HEK293T (cell line): Measurements from ENCODE around the gene GSTM4.

Experiments
- BHLHE40 ChIP-seq: fragments of 450-650 bp; IDR thresholded peaks from 2 replicates; pipeline ENCODE4 v1.6.1; 2016; ENCODE audit warnings: mild to moderate bottlenecking, moderate library complexity, borderline replicate concordance
- CTBP1 ChIP-seq: fragments of 450-650 bp; IDR thresholded peaks from 2 replicates; pipeline ENCODE4 v1.6.1; 2016; ENCODE audit warnings: borderline replicate concordance
- ELF4 ChIP-seq: fragments of 450-650 bp; IDR thresholded peaks from 2 replicates; pipeline ENCODE4 v1.6.1; 2017; ENCODE audit warnings: antibody characterized with exemption
- FOXK2 ChIP-seq: fragments of 450-650 bp; IDR thresholded peaks from 2 replicates; pipeline ENCODE4 v1.6.1; 2016; ENCODE audit warnings: mild to moderate bottlenecking
- FOXM1 ChIP-seq: fragments of 450-650 bp; IDR thresholded peaks from 2 replicates; pipeline ENCODE4 v1.6.1; 2017; ENCODE audit warnings: mild to moderate bottlenecking, borderline replicate concordance
- HDGF ChIP-seq: fragments of 450-650 bp; IDR thresholded peaks from 2 replicates; pipeline ENCODE4 v1.6.1; 2017; ENCODE audit warnings: antibody characterized with exemption, borderline replicate concordance
- L3MBTL2 ChIP-seq: fragments of 450-650 bp; conservative IDR thresholded peaks from 2 replicates; pipeline ENCODE4 v1.6.1; 2016; ENCODE audit warnings: mild to moderate bottlenecking
- LEF1 ChIP-seq: fragments of 450-650 bp; IDR thresholded peaks from 2 replicates; pipeline ENCODE4 v1.6.1; 2017; ENCODE audit warnings: mild to moderate bottlenecking, borderline replicate concordance
- NFRKB ChIP-seq: fragments of 450-650 bp; IDR thresholded peaks from 2 replicates; pipeline ENCODE4 v1.6.1; 2016; ENCODE audit warnings: mild to moderate bottlenecking, moderate library complexity
- PKNOX1 ChIP-seq: fragments of 450-650 bp; IDR thresholded peaks from 2 replicates; pipeline ENCODE4 v1.6.1; 2016
- SP1 ChIP-seq: fragments of 450-650 bp; IDR thresholded peaks from 2 replicates; pipeline ENCODE4 v1.6.1; 2017
- SUZ12 ChIP-seq: fragments of 450-650 bp; IDR thresholded peaks from 2 replicates; pipeline ENCODE4 v1.6.1; 2016; ENCODE audit warnings: mild to moderate bottlenecking
- ZNF384 ChIP-seq: fragments of 450-650 bp; IDR thresholded peaks from 2 replicates; pipeline ENCODE4 v1.6.1; 2016

- TF ChIP-seq SUZ12 (no peak), SP1 (no peak), BHLHE40 (no peak), PKNOX1 (no peak), ELF4 (no peak), FOXM1 (no peak), ZNF384 (no peak), FOXK2 (no peak), L3MBTL2 (no peak), LEF1 (no peak), HDGF (no peak), NFRKB (no peak), CTBP1 (no peak)
These were observed 38.6 kb upstream of the GSTM4 start for GRCh38 chr1:109617291-109617801.
